Astrocyte (in vitro differentiated cells and primary cell): Measurements from ENCODE around the gene ZNF136.

Experiments used
- CTCF ChIP-seq: IDR thresholded peaks from 2 replicates; pipeline ENCODE4 v1.5.1; 2011; ENCODE audit warnings: low read depth, mild to moderate bottlenecking, inconsistent platforms, low read length, moderate library complexity; ENCODE audit not compliant: insufficient read depth
- EZH2 ChIP-seq: IDR thresholded peaks from 2 replicates; pipeline ENCODE4 v1.6.1; 2012; ENCODE audit warnings: mild to moderate bottlenecking, low read length, inconsistent platforms; ENCODE audit not compliant: insufficient read depth

GRCh38 chr19:12162513-12162881, 399 bp upstream of the ZNF136 start:
- TF ChIP-seq EZH2 = no peak
- TF ChIP-seq CTCF = no peak
